Glutamatergic neuron (in vitro differentiated cells): Measurements from ENCODE around the gene CLTB. TPM values are rescaled to one million over a fixed set of nuclear protein-coding genes. Genes with fewer than 3 reads are reported as not detected.

Experiments used
- DNase-seq: peaks from one replicate; pipeline ENCODE4 v3.0.0; 2022
- H3K27ac Mint-ChIP-seq: one replicate; pipeline ENCODE4 v1.8.0; 2020; ENCODE audit warnings: mild to moderate bottlenecking, mixed read lengths, inconsistent platforms; ENCODE audit not compliant: unreplicated experiment
- H3K27me3 Mint-ChIP-seq: one replicate; pipeline ENCODE4 v1.8.0; 2020; ENCODE audit warnings: mild to moderate bottlenecking, moderate library complexity, mixed read lengths, inconsistent platforms; ENCODE audit not compliant: unreplicated experiment
- H3K36me3 Mint-ChIP-seq: one replicate; pipeline ENCODE4 v1.8.0; 2020; ENCODE audit warnings: mild to moderate bottlenecking, mixed read lengths, inconsistent platforms; ENCODE audit not compliant: unreplicated experiment
- H3K4me1 Mint-ChIP-seq: one replicate; pipeline ENCODE4 v1.8.0; 2020; ENCODE audit warnings: mild to moderate bottlenecking, low read depth, mixed read lengths, inconsistent platforms; ENCODE audit not compliant: unreplicated experiment
- H3K4me3 Mint-ChIP-seq: one replicate; pipeline ENCODE4 v1.8.0; 2020; ENCODE audit warnings: mild to moderate bottlenecking, mixed read lengths, inconsistent platforms; ENCODE audit not compliant: unreplicated experiment
- H3K9me3 Mint-ChIP-seq: one replicate; pipeline ENCODE4 v1.8.0; 2020; ENCODE audit warnings: mild to moderate bottlenecking, moderate library complexity, mixed read lengths, inconsistent platforms; ENCODE audit not compliant: unreplicated experiment
- total RNA-seq: library from RNA; stranded (reverse); fragmentation: NEBNext Ultra II Directional; extraction: Animal tissue kit (Norgen Biotek cat#: 25700); gene quantifications from one replicate; pipeline ENCODE4 v1.2.1, GENCODE V29; 2021; ENCODE audit not compliant: unreplicated experiment
- TF ChIP-seq, protein P1 (sequence below): fragments of 200-600 bp; sonication (generic); IDR thresholded peaks from one replicate; pipeline ENCODE4 v1.5.0; 2021; ENCODE audit not compliant: partially characterized antibody, unreplicated experiment

The CLTB gene
- total RNA-seq, 1 donor from 2014 or later = 83.8 TPM

DNA sequence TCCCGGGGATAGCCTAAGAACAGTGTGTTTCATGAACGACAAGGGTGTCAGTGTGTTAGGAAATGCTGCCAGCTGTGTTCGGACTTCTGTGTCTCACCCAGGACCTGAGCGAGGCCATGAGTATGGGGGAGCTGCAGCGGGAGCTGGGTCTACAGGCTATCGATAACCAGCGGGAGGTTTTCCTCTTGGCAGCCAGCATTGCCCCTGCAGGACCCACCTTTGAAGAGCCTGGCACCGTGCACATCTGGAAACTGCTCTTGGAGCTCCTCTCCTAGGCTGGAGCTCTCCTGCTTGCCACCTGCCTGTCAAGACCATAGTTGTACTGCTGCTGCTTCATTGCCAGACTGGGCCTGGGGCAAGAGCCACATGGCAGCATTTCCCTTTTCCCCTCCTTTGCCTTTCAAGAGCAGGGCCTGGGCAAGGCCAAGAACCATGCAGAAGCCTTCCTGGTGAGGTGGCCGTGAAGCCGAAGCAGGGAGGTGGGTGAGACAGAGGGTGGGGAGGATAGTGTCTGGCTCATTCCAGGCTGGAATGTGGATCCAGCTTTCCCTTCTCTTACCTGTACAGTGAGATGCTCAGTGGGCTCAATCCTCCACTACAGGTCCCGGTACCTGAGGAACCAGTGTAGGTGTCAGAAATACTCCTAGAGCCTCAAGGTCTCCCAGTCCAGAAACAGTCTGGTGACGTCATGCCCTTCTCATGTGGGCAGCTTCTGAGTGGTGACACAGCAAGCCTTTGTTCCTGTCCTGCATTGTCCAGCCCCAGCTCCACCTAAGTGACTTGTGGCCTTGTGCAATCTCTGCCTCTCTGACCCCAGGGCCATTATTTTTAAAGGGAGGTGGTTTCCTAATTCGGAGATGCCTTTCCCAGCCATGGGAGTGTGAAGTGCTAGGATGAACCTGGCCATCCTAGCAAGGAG is 44.5 kb downstream of the CLTB start:
- Mint-ChIP-seq H3K27ac (no peak overlapping the region), H3K27me3 (peaks cover 6% of the 10 kb centered on the region), H3K4me1 (peaks cover 5% of the 10 kb centered on the region), H3K36me3 (peaks cover 8% of the 10 kb centered on the region), H3K9me3 (peaks cover 6% of the 10 kb centered on the region), H3K4me3 (no peak overlapping the region)
- TF ChIP-seq, protein P1, sequence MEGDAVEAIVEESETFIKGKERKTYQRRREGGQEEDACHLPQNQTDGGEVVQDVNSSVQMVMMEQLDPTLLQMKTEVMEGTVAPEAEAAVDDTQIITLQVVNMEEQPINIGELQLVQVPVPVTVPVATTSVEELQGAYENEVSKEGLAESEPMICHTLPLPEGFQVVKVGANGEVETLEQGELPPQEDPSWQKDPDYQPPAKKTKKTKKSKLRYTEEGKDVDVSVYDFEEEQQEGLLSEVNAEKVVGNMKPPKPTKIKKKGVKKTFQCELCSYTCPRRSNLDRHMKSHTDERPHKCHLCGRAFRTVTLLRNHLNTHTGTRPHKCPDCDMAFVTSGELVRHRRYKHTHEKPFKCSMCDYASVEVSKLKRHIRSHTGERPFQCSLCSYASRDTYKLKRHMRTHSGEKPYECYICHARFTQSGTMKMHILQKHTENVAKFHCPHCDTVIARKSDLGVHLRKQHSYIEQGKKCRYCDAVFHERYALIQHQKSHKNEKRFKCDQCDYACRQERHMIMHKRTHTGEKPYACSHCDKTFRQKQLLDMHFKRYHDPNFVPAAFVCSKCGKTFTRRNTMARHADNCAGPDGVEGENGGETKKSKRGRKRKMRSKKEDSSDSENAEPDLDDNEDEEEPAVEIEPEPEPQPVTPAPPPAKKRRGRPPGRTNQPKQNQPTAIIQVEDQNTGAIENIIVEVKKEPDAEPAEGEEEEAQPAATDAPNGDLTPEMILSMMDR = no peak
- no peak for DNase-seq

DNA sequence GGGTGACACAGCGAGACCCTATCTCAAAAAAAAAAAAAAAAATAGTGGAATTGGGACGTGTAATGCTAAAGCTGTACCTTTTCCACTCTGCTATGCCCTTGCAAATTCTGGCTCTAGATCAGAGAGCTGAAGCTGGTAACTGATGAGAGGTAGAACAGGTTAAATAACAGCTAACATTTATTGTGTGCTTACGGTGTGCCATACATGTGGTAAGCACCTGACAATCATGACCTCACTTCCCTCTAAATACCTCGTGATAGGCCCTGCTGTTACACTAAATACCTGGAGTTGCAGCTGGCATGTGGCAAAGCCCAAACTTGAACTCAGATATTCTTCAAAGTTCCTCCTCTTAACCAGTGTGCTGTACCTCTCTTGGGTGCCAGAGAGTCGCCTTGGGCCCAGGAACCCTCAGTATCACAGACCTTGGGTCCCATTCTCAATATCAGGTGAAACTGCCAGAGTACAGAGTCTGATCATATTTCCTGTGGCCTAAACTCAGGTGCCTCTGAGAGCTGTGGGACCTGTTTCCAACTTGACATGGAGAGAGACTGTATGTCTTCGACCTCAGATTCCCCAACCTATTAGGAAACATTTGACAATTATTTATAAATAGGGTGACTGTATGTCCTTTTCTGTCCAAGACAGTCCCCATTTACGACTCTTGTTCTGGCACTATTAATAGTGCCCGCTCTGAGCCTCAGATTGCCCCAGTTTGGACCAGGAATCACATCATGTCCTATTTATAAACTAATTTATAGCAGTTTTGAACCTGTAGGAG is 46.2 kb downstream of the CLTB start:
- peaks cover 8% of the 10 kb centered on the region for H3K36me3 Mint-ChIP-seq
- no peak overlapping the region for H3K27ac Mint-ChIP-seq
- H3K4me3 Mint-ChIP-seq = no peak overlapping the region
- peaks cover 10% of the 10 kb centered on the region for H3K9me3 Mint-ChIP-seq
- no peak for DNase-seq
- peaks cover 9% of the 10 kb centered on the region for H3K27me3 Mint-ChIP-seq
- peaks cover 8% of the 10 kb centered on the region for H3K4me1 Mint-ChIP-seq
- TF ChIP-seq, protein P1 = no peak

DNA sequence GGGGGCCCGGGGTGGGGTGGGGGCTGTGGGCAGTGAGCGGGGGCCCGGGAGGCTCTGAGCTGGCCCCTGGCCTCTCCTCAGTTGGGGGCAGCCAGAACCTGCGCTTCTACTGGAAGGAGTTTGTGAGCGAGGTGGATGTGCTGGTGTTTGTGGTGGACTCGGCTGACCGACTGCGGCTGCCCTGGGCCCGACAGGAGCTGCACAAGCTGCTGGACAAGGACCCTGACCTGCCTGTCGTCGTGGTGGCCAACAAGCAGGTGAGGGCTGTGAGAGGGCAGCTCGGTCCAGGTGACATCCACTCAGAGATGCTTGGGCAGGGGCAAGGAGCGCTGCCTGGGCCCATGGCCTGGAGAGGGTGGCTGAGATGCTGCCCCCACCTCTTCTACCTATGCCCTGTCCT is 47.6 kb downstream of the CLTB start:
- peaks cover 10% of the 10 kb centered on the region for H3K9me3 Mint-ChIP-seq
- peaks cover 11% of the 10 kb centered on the region for H3K27me3 Mint-ChIP-seq
- no peak overlapping the region for H3K27ac Mint-ChIP-seq
- H3K4me3 Mint-ChIP-seq = no peak overlapping the region
- TF ChIP-seq, protein P1 = no peak
- H3K4me1 Mint-ChIP-seq = peaks cover 8% of the 10 kb centered on the region
- no peak for DNase-seq
- peaks cover 8% of the 10 kb centered on the region for H3K36me3 Mint-ChIP-seq

DNA sequence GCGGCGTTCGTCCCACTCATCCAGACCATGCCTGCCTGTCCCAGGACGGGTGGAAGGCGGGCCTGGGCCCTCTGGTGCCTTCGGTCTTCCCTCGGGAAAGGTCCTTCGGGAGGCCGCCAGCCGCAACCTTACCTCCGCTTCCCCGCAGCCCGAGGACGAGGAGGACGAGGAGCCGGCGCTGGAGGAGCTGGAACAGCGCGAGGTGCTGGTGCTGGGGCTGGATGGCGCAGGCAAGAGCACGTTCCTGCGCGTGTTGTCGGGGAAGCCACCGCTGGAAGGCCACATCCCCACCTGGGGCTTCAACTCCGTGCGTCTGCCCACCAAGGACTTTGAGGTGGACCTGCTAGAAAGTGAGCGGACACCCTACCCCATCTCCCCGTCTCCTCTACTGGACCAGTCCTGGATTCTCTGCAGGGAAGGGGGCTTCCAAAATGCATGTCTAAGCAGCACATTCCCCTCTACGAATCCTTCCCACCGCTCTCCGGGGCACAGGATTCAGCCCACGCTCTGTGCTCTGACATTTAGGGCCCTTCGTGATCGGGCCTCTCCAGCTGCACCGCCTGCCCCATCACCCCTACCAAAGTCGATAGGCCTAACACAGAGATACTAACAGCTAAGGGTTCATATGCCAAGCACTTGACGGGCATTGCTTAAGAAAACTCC is 50.0 kb downstream of the CLTB start:
- H3K9me3 Mint-ChIP-seq = peaks cover 10% of the 10 kb centered on the region
- H3K4me3 Mint-ChIP-seq = peak overlapping the region; percentile 77
- H3K36me3 Mint-ChIP-seq = peaks cover 8% of the 10 kb centered on the region
- peak overlapping the region; percentile 72 for H3K27ac Mint-ChIP-seq
- peak; percentile 41 for DNase-seq
- peaks cover 11% of the 10 kb centered on the region for H3K27me3 Mint-ChIP-seq
- TF ChIP-seq, protein P1 = no peak
- H3K4me1 Mint-ChIP-seq = peaks cover 11% of the 10 kb centered on the region
